H9 (cell line): ENCODE data around the gene FBXW9. TPM values are rescaled to one million over a fixed set of nuclear protein-coding genes. Genes with fewer than 3 reads are reported as not detected.

ENCODE experiments used
- DNase-seq: peaks from one replicate; pipeline ENCODE4 v3.0.0-alpha.2; 2017
- H2AFZ ChIP-seq: one replicate; pipeline ENCODE4 v1.6.1; 2013; ENCODE audit warnings: mild to moderate bottlenecking, low read length, control low read depth, moderate library complexity
- H2AK5ac ChIP-seq: 2 replicates; pipeline ENCODE4 v1.6.1; 2013; ENCODE audit warnings: low read length, control low read depth, mixed read lengths; ENCODE audit not compliant: insufficient read length
- H2BK120ac ChIP-seq: one replicate; pipeline ENCODE4 v1.6.1; 2013; ENCODE audit warnings: low read depth, mild to moderate bottlenecking, low read length, control low read depth, inconsistent platforms; ENCODE audit not compliant: poor library complexity, severe bottlenecking
- H2BK12ac ChIP-seq: 2 replicates; pipeline ENCODE4 v1.6.1; 2013; ENCODE audit warnings: low read length, control low read depth, mixed read lengths, low read depth; ENCODE audit not compliant: insufficient read length
- H2BK15ac ChIP-seq: 2 replicates; pipeline ENCODE4 v1.6.1; 2013; ENCODE audit warnings: low read depth, low read length, control low read depth
- H2BK20ac ChIP-seq: one replicate; pipeline ENCODE4 v1.6.1; 2013; ENCODE audit warnings: low read depth, mild to moderate bottlenecking, low read length, control low read depth, inconsistent platforms; ENCODE audit not compliant: poor library complexity, severe bottlenecking
- H2BK5ac ChIP-seq: 2 replicates; pipeline ENCODE4 v1.6.1; 2013; ENCODE audit warnings: low read length, control low read depth, mixed read lengths; ENCODE audit not compliant: insufficient read length
- H3K14ac ChIP-seq: 2 replicates; pipeline ENCODE4 v1.6.1; 2013; ENCODE audit warnings: low read length, control low read depth; ENCODE audit not compliant: insufficient read depth
- H3K18ac ChIP-seq: 2 replicates; pipeline ENCODE4 v1.6.1; 2013; ENCODE audit warnings: low read depth, mild to moderate bottlenecking, mixed read lengths, low read length, control low read depth; ENCODE audit not compliant: insufficient read length
- H3K23ac ChIP-seq: 2 replicates; pipeline ENCODE4 v1.6.1; 2013; ENCODE audit warnings: low read length, control low read depth, mixed read lengths, low read depth; ENCODE audit not compliant: insufficient read length
- H3K23me2 ChIP-seq: 2 replicates; pipeline ENCODE4 v1.6.1; 2013; ENCODE audit warnings: low read depth, mild to moderate bottlenecking, mixed read lengths, low read length, control low read depth; ENCODE audit not compliant: insufficient read length, poor library complexity, severe bottlenecking
- H3K27ac ChIP-seq: 2 replicates; pipeline ENCODE4 v1.5.1; 2013; ENCODE audit warnings: low read length, control low read depth, mixed read lengths, low read depth; ENCODE audit not compliant: insufficient read length
- H3K27me3 ChIP-seq: 2 replicates; pipeline ENCODE4 v1.6.1; 2013; ENCODE audit warnings: low read length, control low read depth, inconsistent platforms; ENCODE audit not compliant: insufficient read depth
- H3K4ac ChIP-seq: 2 replicates; pipeline ENCODE4 v1.6.1; 2013; ENCODE audit warnings: low read depth, mild to moderate bottlenecking, control low read depth, inconsistent platforms, low read length, moderate library complexity
- H3K4me1 ChIP-seq: 2 replicates; pipeline ENCODE4 v1.6.1; 2013; ENCODE audit warnings: low read length, control low read depth, inconsistent platforms; ENCODE audit not compliant: insufficient read depth
- H3K4me2 ChIP-seq: 2 replicates; pipeline ENCODE4 v1.6.1; 2013; ENCODE audit warnings: low read length, control low read depth, mixed read lengths; ENCODE audit not compliant: insufficient read length, insufficient read depth
- H3K56ac ChIP-seq: 2 replicates; pipeline ENCODE4 v1.6.1; 2013; ENCODE audit warnings: low read depth, mild to moderate bottlenecking, mixed read lengths, low read length, control low read depth; ENCODE audit not compliant: insufficient read length
- H3K79me1 ChIP-seq: 2 replicates; pipeline ENCODE4 v1.6.1; 2013; ENCODE audit warnings: low read depth, mild to moderate bottlenecking, moderate library complexity, low read length, control low read depth, inconsistent platforms; ENCODE audit not compliant: insufficient read depth, poor library complexity, severe bottlenecking
- H3K79me2 ChIP-seq: 2 replicates; pipeline ENCODE4 v1.6.1; 2013; ENCODE audit warnings: low read length, control low read depth, inconsistent platforms; ENCODE audit not compliant: insufficient read depth
- H3K9ac ChIP-seq: 2 replicates; pipeline ENCODE4 v1.6.1; 2013; ENCODE audit warnings: low read length, control low read depth, mixed read lengths; ENCODE audit not compliant: insufficient read length; ENCODE audit errors: extremely low read depth
- H3K9me3 ChIP-seq: one replicate; pipeline ENCODE4 v1.6.1; 2013; ENCODE audit warnings: low read depth, low read length, inconsistent platforms; ENCODE audit not compliant: control insufficient read depth
- H3T11ph ChIP-seq: one replicate; pipeline ENCODE4 v1.6.1; 2013; ENCODE audit warnings: mild to moderate bottlenecking, low read length, control low read depth, inconsistent platforms
- H4K20me1 ChIP-seq: one replicate; pipeline ENCODE4 v1.6.1; 2013; ENCODE audit not compliant: control insufficient read depth, insufficient read length, insufficient read depth
- H4K5ac ChIP-seq: 2 replicates; pipeline ENCODE4 v1.6.1; 2013; ENCODE audit warnings: low read depth, mild to moderate bottlenecking, mixed read lengths, low read length, control low read depth; ENCODE audit not compliant: insufficient read length
- H4K8ac ChIP-seq: replicated peaks from 2 replicates; pipeline ENCODE4 v1.6.1; 2013; ENCODE audit warnings: low read length, control low read depth, mixed read lengths, low read depth; ENCODE audit not compliant: insufficient read length
- H4K91ac ChIP-seq: 2 replicates; pipeline ENCODE4 v1.6.1; 2013; ENCODE audit warnings: low read depth, mild to moderate bottlenecking, moderate library complexity, mixed read lengths, low read length, control low read depth; ENCODE audit not compliant: insufficient read length
- H3K27ac Mint-ChIP-seq, 3 experiments: 2 replicates in 2 of 3; 3 replicates in 1 of 3; pipeline ENCODE4 v1.8.0; 2020 to 2021; ENCODE audit warnings: mixed read lengths in 3 of 3, mild to moderate bottlenecking in 1 of 3, moderate library complexity in 1 of 3
- H3K27me3 Mint-ChIP-seq: 2 replicates; pipeline ENCODE4 v1.8.0; 2021; ENCODE audit warnings: low read depth, mild to moderate bottlenecking, moderate library complexity, mixed read lengths
- H3K36me3 Mint-ChIP-seq, 3 experiments: 2 replicates in 2 of 3; 3 replicates in 1 of 3; pipeline ENCODE4 v1.8.0; 2020 to 2021; ENCODE audit warnings: low read depth in 3 of 3, mixed read lengths in 3 of 3; ENCODE audit not compliant: insufficient read depth in 1 of 3
- H3K4me1 Mint-ChIP-seq, 2 experiments: 2 replicates each; pipeline ENCODE4 v1.8.0; 2020; ENCODE audit warnings: mixed read lengths in 2 of 2
- H3K4me3 Mint-ChIP-seq, 2 experiments: 2 replicates in 1 of 2; 3 replicates in 1 of 2; pipeline ENCODE4 v1.8.0; 2020 to 2021; ENCODE audit warnings: mild to moderate bottlenecking in 2 of 2, mixed read lengths in 2 of 2, moderate library complexity in 1 of 2
- H3K9me3 Mint-ChIP-seq, 2 experiments: 2 replicates in 1 of 2; 3 replicates in 1 of 2; pipeline ENCODE4 v1.8.0; 2020; ENCODE audit warnings: mild to moderate bottlenecking in 2 of 2, mixed read lengths in 2 of 2, moderate library complexity in 1 of 2
- CTCF ChIP-seq: fragments of 200-600 bp; sonication (generic); conservative IDR thresholded peaks from 3 replicates; pipeline ENCODE4 v1.8.0; 2021; ENCODE audit warnings: antibody characterized with exemption, mild to moderate bottlenecking
- WGBS: extraction: QIAGEN DNeasy Blood & Tissue Kit; methylation state at CpG from one replicate; pipeline ENCODE4 v1.1.7; 2013; ENCODE audit warnings: missing lambda C conversion rate, low lambda C conversion rate, mixed read lengths; ENCODE audit not compliant: insufficient read length; ENCODE audit errors: extremely low coverage; 5-methylcytosine and 5-hydroxymethylcytosine counted together
- long read RNA-seq: library from polyadenylated mRNA; unstranded; transcript quantifications from one replicate; pipeline ENCODE4 v2.0.0, GENCODE V29; 2020
- total RNA-seq: library from RNA; stranded (reverse); gene quantifications from 2 replicates; pipeline ENCODE4 v1.2.1, GENCODE V29; 2021

Gene FBXW9
- total RNA-seq: 10.8 and 11.7 TPM in 2 replicates
- long read RNA-seq, transcript FBXW9-201 (10 exons, 1,738 nt): major isoform, 133 of 156 reads
- long read RNA-seq, partial matches to known transcripts: 4 of 156 reads
- long read RNA-seq, other reads (novel, unspliced or antisense): 19 of 156 reads

DNA sequence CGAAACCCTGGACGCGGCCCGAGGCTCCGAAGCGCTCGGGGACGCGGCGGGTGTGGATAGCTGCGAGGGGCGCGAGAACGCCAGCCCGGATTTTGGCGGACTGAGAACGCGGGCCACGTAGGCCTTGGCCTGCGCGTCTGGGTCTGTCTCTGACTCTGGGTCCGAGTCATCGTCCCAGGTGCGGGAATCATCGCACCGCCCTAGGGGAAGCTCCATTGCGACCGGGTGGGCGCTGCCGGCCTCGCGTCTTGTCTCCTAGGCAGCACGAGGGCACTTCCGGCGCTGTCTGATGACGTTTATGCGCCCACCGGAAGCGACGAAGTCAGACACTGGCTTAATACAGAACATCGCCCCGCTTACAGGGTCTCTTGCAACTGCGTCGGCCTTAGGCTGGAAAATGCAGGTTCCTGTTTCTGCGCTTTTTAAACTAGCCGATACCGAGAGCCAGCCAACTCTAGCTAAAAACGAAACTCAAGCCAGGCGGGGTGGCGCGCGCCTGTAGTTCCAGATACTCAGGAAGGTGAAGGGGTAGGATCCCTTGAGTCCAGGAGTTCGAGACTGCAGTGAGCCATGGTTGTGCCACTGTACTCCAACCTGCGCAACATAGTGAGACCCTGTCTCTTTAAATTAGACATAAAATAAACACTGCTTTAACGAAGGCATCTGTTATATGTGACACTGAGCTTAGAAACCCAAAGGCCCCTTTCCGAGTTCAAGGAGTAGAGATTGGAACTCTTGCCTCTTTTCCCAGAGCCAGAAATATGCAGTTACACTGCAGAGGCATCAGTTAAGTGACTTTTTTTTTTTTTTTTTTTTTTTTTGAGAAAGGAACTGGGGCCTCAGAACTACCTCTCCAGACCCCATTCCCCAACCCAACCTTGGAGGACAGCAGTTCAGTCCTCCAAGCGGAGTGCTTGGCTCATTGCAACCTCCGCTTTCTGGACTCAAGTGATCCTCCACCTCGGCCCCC is at the start of gene FBXW9:
TSS of gene FBXW9 (minus strand) at position 266 of the 970 bp plus-strand sequence. CDS start at position 216, 50 bp downstream.
- no CpG with 5 or more reads among the region's 59 CpGs for WGBS
- Histone ChIP-seq H3K18ac (peak within 1 kb of the TSS; percentile 51), H3K27ac (peak within 1 kb of the TSS; percentile 72), H3K27me3 (no peaks in the 10 kb centered on the region), H3K9ac (peak within 1 kb of the TSS; percentile 73), H3K23me2 (peaks cover 4% of the 10 kb centered on the region), H4K5ac (no peak within 1 kb of the TSS), H2AFZ (no peak within 1 kb of the TSS), H3K56ac (no peak within 1 kb of the TSS), H3K14ac (peak within 1 kb of the TSS; percentile 79; the same call in 1 of the 2 replicates), H3K4me1 (0 out of 2 replicates have a peak, but pooled peaks cover 2% of the 10 kb centered on the region), H3K79me1 (no peaks in the 10 kb centered on the region), H3K4ac (no peak within 1 kb of the TSS), H3K79me2 (no peaks in the 10 kb centered on the region), H2BK15ac (no peak within 1 kb of the TSS), H3K9me3 (no peaks in the 10 kb centered on the region), H3T11ph (no peak within 1 kb of the TSS), H2AK5ac (no peak within 1 kb of the TSS), H4K8ac (no peak within 1 kb of the TSS), H4K20me1 (peaks cover 3% of the 10 kb centered on the region), H2BK5ac (no peak within 1 kb of the TSS), H4K91ac (no peak within 1 kb of the TSS), H3K23ac (no peak within 1 kb of the TSS), H2BK120ac (no peak within 1 kb of the TSS), H2BK12ac (no peak within 1 kb of the TSS), H2BK20ac (no peak within 1 kb of the TSS), H3K4me2 (peak within 1 kb of the TSS; percentile 81)
- H3K27ac Mint-ChIP-seq: peak within 1 kb of the TSS; percentile 97 to 99 (median 98)
- H3K4me1 Mint-ChIP-seq: 0 out of 4 replicates have a peak, but pooled peaks cover 0 to 2% of the 10 kb centered on the region in 2 experiments
- no peaks in the 10 kb centered on the region for H3K9me3 Mint-ChIP-seq
- DNase-seq: peak; percentile 97
- no peaks in the 10 kb centered on the region; the same call in 1 of the 2 replicates for H3K27me3 Mint-ChIP-seq
- no peak for TF ChIP-seq CTCF
- peak within 1 kb of the TSS; percentile 82 to 89 for H3K4me3 Mint-ChIP-seq
- H3K36me3 Mint-ChIP-seq: peaks cover 13 to 33% (median 25%) of the 10 kb centered on the region in 3 experiments; a peak in 6 of 7 replicates
